Bronchial epithelial cell (primary cell): ENCODE results near the gene ISLR. TPM values are rescaled to one million over a fixed set of nuclear protein-coding genes. Genes with fewer than 3 reads are reported as not detected.

ENCODE experiments used
- DNase-seq: peaks from one replicate; pipeline ENCODE4 v3.0.0-alpha.2; 2010; ENCODE audit warnings: low read depth
- FAIRE-seq: peaks from 2 replicates; lab custom pipeline; 2011; peaks lifted over from hg19 to GRCh38; lab: Jason Lieb, UNC
- H3K27me3 ChIP-seq: 2 replicates; pipeline ENCODE4 v1.5.1; 2011; ENCODE audit warnings: low read length; ENCODE audit not compliant: control insufficient read depth, insufficient read depth
- H3K36me3 ChIP-seq: 2 replicates; pipeline ENCODE4 v1.5.1; 2011; ENCODE audit warnings: low read length; ENCODE audit not compliant: control insufficient read depth, insufficient read depth
- H3K4me3 ChIP-seq: 2 replicates; pipeline ENCODE4 v1.5.1; 2011; ENCODE audit warnings: mild to moderate bottlenecking, low read depth, low read length, control low read depth
- CTCF ChIP-seq: IDR thresholded peaks from 2 replicates; pipeline ENCODE4 v1.5.1; 2011; ENCODE audit warnings: mild to moderate bottlenecking, moderate library complexity, low read length, control low read depth, inconsistent platforms; ENCODE audit not compliant: insufficient read depth, severe bottlenecking
- total RNA-seq: library from RNA; depleted of rRNA; stranded (reverse); fragments of >200 nt; gene quantifications from 2 replicates; pipeline ENCODE4 v1.2.1, GENCODE V29; 2014

Gene ISLR
- 0.26 and 0.53 TPM in 2 replicates for total RNA-seq

GRCh38 chr15:74173380-74174218, at the start of gene ISLR:
Gene ISLR, plus strand, starts transcription at chr15:74173710. Its CDS starts 1,149 bp downstream, at chr15:74174859.
- no peaks in the 10 kb centered on the region for H3K36me3 ChIP-seq
- FAIRE-seq, result no peak
- DNase-seq, result no peak
- no peak within 1 kb of the TSS for H3K4me3 ChIP-seq
- peaks cover 16% of the 10 kb centered on the region for H3K27me3 ChIP-seq
- TF ChIP-seq CTCF, result no peak

GRCh38 chr15:74124196-74124595, 49.3 kb upstream of the ISLR start:
- no peak overlapping the region for H3K4me3 ChIP-seq
- FAIRE-seq (no peak), DNase-seq (no peak)
- peaks cover 27% of the 10 kb centered on the region for H3K27me3 ChIP-seq
- H3K36me3 ChIP-seq, result no peaks in the 10 kb centered on the region
- no peak for TF ChIP-seq CTCF

- Histone ChIP-seq H3K27me3 (peaks cover 32% of the 10 kb centered on the region), H3K36me3 (no peaks in the 10 kb centered on the region), H3K4me3 (no peak overlapping the region)
- FAIRE-seq (no peak), DNase-seq (peak; percentile 21)
- TF ChIP-seq CTCF, result no peak
These were observed 48.8 kb upstream of the ISLR start for GRCh38 chr15:74124759-74125158.

GRCh38 chr15:74127255-74127953, 46.1 kb upstream of the ISLR start:
- DNase-seq (peak; percentile 44), FAIRE-seq (no peak)
- Histone ChIP-seq H3K27me3 (peaks cover 51% of the 10 kb centered on the region), H3K36me3 (no peaks in the 10 kb centered on the region), H3K4me3 (peak overlapping the region; percentile 26)
- peak; percentile 99 for TF ChIP-seq CTCF

- no peak for TF ChIP-seq CTCF
- H3K27me3 ChIP-seq, result peaks cover 56% of the 10 kb centered on the region
- DNase-seq, result no peak
- no peaks in the 10 kb centered on the region for H3K36me3 ChIP-seq
- FAIRE-seq, result no peak
- peak overlapping the region; percentile 26 for H3K4me3 ChIP-seq
These were observed 45.3 kb upstream of the ISLR start for GRCh38 chr15:74127954-74128784.
